ENCODE results near the gene RACGAP1. TPM values are rescaled to one million over a fixed set of nuclear protein-coding genes. Genes with fewer than 3 reads are reported as not detected.

The RACGAP1 gene
- total and polyA plus RNA-seq, 2 of the 8 experiments (the other 6 are each of a cell fraction or from before 2014, with no cell fraction given): 18.0 to 66.3 TPM

- no peaks in the 10 kb centered on the region for H4K20me1 ChIP-seq (replicated peaks in 1 of 2; ENCODE audit: control insufficient read depth in 1 of 2, insufficient read depth in 2 of 2, low read length in 2 of 2)
- no peaks in the 10 kb centered on the region for H3K9me3 ChIP-seq (ENCODE audit: insufficient read depth in 2 of 2, low read depth in 1 of 2, low read length in 1 of 2)
- DNase-seq (ENCODE audit: low read depth in 1 of 2, low spot score in 2 of 2) (no peak), FAIRE-seq (no peak)
- H2BK5ac ChIP-seq (ENCODE audit: low read depth, low read length): no peak overlapping the region
- H2BK20ac ChIP-seq (ENCODE audit: low read length): no peak overlapping the region
- peaks cover 6% of the 10 kb centered on the region; the same call in 1 of the 2 replicates for H3K23me2 ChIP-seq (ENCODE audit: low read depth, low read length)
- no peak overlapping the region for H2BK120ac ChIP-seq (replicated peaks; ENCODE audit: low read depth, low read length)
- ChIA-PET CTCF (ENCODE audit: partially characterized antibody) (interaction anchor here (0.5 to 23.0 kb wide), 18 partner anchors 9 to 1371 kb away, joined by 3 to 420 read pairs (median 24); partner anchors contain the start of genes AQP2, ASIC1 and SMARCD1), POLR2A (ENCODE audit: partially characterized antibody) (interaction anchor here (1.3 to 1.5 kb wide), 2 partner anchors 10 to 19 kb away, joined by 3 read pairs; no protein-coding TSS in a partner anchor)
- no peak overlapping the region for H3K23ac ChIP-seq (ENCODE audit: insufficient read length)
- H3K79me1 ChIP-seq (ENCODE audit: low read depth, low read length): no peaks in the 10 kb centered on the region
- H4K8ac ChIP-seq (ENCODE audit: extremely low read depth, insufficient read depth, low read length): no peak overlapping the region
- H3K4me1 ChIP-seq (replicated peaks in 1 of 4; ENCODE audit: control insufficient read depth in 3 of 4, insufficient read depth in 4 of 4, low read length in 3 of 4): peaks cover 0 to 16% (median 8%) of the 10 kb centered on the region in 4 experiments; a peak in 6 of 7 replicates
- H3K56ac ChIP-seq (replicated peaks; ENCODE audit: insufficient read length, low read depth, low read length): no peak overlapping the region
- H4K91ac ChIP-seq (replicated peaks; ENCODE audit: insufficient read length, low read length): no peak overlapping the region
- no peak overlapping the region for H3K18ac ChIP-seq (ENCODE audit: extremely low read depth, low read length)
- no peak overlapping the region for H3K4ac ChIP-seq (replicated peaks; ENCODE audit: insufficient read length, low read depth, low read length)
- H3K4me2 ChIP-seq (ENCODE audit: insufficient read depth in 1 of 2, low read depth in 2 of 2, low read length in 2 of 2): no peak overlapping the region
- WGBS, 2 experiments (ENCODE audit: extremely low coverage in 1 of 2, insufficient coverage in 1 of 2, insufficient read length in 1 of 2, insufficient replicate concordance in 2 of 2, low coverage in 1 of 2, low lambda C conversion rate in 2 of 2, missing lambda C conversion rate in 1 of 2): 79% methylated on average over 13 of the region's 13 CpGs; no CpG with 5 or more reads in 1 of the 2 experiments
- H3K9ac ChIP-seq (replicated peaks in 1 of 4; ENCODE audit: extremely low read depth in 1 of 4, low read depth in 3 of 4, low read length in 3 of 4): no peak overlapping the region
- H2BK12ac ChIP-seq (ENCODE audit: low read depth, low read length): no peak overlapping the region
- H2AFZ ChIP-seq (ENCODE audit: low read length): no peak overlapping the region
- no peak overlapping the region for H4K5ac ChIP-seq (ENCODE audit: insufficient read length, low read depth, low read length)
- no peak overlapping the region for H3K27ac ChIP-seq (ENCODE audit: low read depth, low read length)
- no peak overlapping the region for H2AK5ac ChIP-seq (ENCODE audit: low read depth, low read length)
- H3K14ac ChIP-seq (ENCODE audit: insufficient read length): no peak overlapping the region
- no peaks in the 10 kb centered on the region for H3K79me2 ChIP-seq (ENCODE audit: control insufficient read depth in 1 of 2, insufficient read depth in 2 of 2, low read length in 2 of 2)
- TF ChIP-seq CHD2 (IDR thresholded peaks at IDR 0.05; ENCODE audit: low read length) (no peak), SP1 (IDR thresholded peaks at IDR 0.05; ENCODE audit: low read depth, low read length) (no peak), KDM1A (IDR thresholded peaks at IDR 0.05; ENCODE audit: borderline replicate concordance, low read length) (no peak), E2F6 (IDR thresholded peaks at IDR 0.05) (no peak), ATF2 (IDR thresholded peaks at IDR 0.05; ENCODE audit: low read length) (no peak), CBX5 (IDR thresholded peaks at IDR 0.05; ENCODE audit: low read depth, low read length) (no peak), BACH1 (IDR thresholded peaks at IDR 0.05; ENCODE audit: low read length) (no peak), RFX5 (IDR thresholded peaks at IDR 0.05; ENCODE audit: borderline replicate concordance, low read depth, low read length) (no peak)
- peaks cover 12 to 59% (median 39%) of the 10 kb centered on the region in 4 experiments for H3K27me3 ChIP-seq (replicated peaks in 1 of 4; ENCODE audit: control insufficient read depth in 3 of 4, extremely low read depth in 1 of 4, insufficient read depth in 3 of 4, low read length in 3 of 4)
- no peaks in the 10 kb centered on the region for H3K36me3 ChIP-seq (ENCODE audit: control insufficient read depth in 2 of 4, insufficient read depth in 4 of 4, low read length in 3 of 4)
- no peak overlapping the region for H3K4me3 ChIP-seq (ENCODE audit: extremely low read depth in 1 of 4, insufficient read depth in 2 of 4, low read depth in 3 of 4, low read length in 4 of 4)
- no peak overlapping the region for H2BK15ac ChIP-seq (ENCODE audit: low read length)
These were observed 60.3 kb downstream of the RACGAP1 start for GRCh38 chr12:49964849-49965624.
